PC-9 (cell line): Measurements from ENCODE around the gene MYMK.

Source experiments
- EZH2 ChIP-seq: fragments of 200-600 bp; sonication (generic); IDR thresholded peaks from 2 replicates; pipeline ENCODE4 v1.8.0; 2017; ENCODE audit warnings: antibody characterized with exemption, low read depth
- TF ChIP-seq, protein P1 (sequence below): fragments of 200-600 bp; sonication (generic); conservative IDR thresholded peaks from 2 replicates; pipeline ENCODE4 v1.6.1; 2017; ENCODE audit warnings: mixed run types, antibody characterized with exemption, mild to moderate bottlenecking, moderate library complexity

- TF ChIP-seq, protein P1, sequence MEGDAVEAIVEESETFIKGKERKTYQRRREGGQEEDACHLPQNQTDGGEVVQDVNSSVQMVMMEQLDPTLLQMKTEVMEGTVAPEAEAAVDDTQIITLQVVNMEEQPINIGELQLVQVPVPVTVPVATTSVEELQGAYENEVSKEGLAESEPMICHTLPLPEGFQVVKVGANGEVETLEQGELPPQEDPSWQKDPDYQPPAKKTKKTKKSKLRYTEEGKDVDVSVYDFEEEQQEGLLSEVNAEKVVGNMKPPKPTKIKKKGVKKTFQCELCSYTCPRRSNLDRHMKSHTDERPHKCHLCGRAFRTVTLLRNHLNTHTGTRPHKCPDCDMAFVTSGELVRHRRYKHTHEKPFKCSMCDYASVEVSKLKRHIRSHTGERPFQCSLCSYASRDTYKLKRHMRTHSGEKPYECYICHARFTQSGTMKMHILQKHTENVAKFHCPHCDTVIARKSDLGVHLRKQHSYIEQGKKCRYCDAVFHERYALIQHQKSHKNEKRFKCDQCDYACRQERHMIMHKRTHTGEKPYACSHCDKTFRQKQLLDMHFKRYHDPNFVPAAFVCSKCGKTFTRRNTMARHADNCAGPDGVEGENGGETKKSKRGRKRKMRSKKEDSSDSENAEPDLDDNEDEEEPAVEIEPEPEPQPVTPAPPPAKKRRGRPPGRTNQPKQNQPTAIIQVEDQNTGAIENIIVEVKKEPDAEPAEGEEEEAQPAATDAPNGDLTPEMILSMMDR, result no peak
- TF ChIP-seq EZH2, result no peak
Measured at GRCh38 chr9:133533857-133534256, 9.1 kb upstream of the MYMK start.
